HG03520 (cell line): ENCODE data around the gene CCNJ.

Experiments
- ATAC-seq: cut with Tn5 transposase; IDR thresholded peaks from one replicate; pipeline ENCODE4 v1.9.1; 2021; ENCODE audit warnings: mild to moderate bottlenecking, moderate library complexity; ENCODE audit not compliant: unreplicated experiment

Gene CCNJ

GRCh38 chr10:96056787-96057186, 13.4 kb downstream of the CCNJ start:
- ATAC-seq, result no peak

- ATAC-seq, result no peak
These were observed 17.8 kb downstream of the CCNJ start for GRCh38 chr10:96061232-96061631.

GRCh38 chr10:96072674-96073073, 29.3 kb downstream of the CCNJ start:
- no peak for ATAC-seq

DNA sequence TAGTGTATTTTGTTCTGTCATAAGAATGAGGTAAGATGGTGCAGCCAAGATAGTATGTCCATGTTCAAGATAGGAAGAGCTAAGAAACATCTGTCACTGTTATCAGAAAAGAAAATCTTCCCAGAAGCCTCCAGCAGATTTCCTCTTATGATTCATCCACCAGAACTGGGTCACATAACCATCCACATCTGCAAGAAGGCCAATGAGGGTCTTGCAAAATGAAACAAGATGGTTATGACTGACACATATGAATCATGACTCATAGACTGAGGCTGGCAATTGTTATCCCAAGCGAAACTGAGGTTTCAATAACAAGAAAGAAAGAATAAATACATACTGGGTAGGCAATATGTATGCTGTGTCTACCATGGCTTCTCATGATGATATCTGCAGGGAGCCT, 30.3 kb downstream of the CCNJ start:
- ATAC-seq, result no peak

DNA sequence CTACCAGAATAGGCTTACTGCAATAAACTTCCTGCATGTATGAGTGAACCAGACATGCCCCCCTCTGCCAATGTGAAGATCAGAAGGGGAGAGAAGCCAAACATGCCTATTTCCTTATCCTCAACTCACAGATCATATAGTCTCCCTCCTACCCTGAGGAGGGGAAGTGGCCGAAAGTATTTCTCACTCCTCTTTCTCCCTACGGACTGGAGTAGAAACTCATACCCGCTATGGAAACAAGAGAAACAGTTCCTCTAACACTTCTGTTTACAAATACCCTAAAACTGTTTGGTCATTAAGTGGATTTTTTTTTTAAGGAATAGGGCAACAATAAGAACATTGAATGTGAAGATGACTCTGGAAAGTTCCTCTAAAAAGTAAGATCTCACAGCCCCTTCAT, 31.4 kb downstream of the CCNJ start:
- no peak for ATAC-seq

DNA sequence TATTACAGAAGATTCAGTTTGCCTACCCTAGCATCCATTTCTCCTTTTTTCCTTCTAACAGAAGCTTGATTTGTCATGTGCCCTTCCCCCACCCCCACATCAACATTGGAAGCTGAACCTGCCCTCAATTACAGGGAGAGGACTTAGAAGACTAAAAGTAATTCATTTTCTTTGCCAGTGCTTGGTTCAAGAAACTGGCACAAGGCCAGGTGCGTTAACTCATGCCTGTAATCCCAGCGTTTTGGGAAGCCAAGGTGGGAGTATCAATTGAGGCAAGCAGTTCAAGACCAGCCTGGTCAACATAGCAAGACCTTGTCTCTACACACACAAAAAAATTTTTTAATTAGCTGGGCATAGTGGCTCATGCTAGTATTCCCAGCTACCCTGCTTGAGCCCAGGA, 32.6 kb downstream of the CCNJ start:
- no peak for ATAC-seq

- ATAC-seq, result no peak
These were observed 33.8 kb downstream of the CCNJ start for GRCh38 chr10:96077156-96077555.

- ATAC-seq, result no peak
These were observed 38.8 kb downstream of the CCNJ start for GRCh38 chr10:96082153-96082552.

GRCh38 chr10:96082748-96083147, 39.4 kb downstream of the CCNJ start:
- ATAC-seq, result no peak

DNA sequence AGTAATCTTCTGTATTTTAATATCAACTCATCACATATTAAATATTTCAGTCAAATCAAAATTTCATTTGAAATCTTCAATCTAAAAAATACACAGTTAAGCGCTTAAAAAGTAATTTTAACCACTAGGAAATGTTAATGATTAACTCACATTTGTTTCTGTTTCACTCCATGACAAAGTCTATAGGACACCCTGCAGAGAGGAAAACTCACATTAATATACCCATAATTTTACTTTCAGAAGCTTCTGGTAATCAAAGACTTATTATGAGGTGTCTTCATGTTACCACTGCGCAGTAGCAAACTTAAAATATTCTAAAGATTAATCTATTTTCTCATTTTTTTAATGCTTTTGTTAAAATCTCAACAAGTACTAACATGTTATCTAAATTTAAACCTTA, 45.7 kb downstream of the CCNJ start:
- ATAC-seq, result no peak

DNA sequence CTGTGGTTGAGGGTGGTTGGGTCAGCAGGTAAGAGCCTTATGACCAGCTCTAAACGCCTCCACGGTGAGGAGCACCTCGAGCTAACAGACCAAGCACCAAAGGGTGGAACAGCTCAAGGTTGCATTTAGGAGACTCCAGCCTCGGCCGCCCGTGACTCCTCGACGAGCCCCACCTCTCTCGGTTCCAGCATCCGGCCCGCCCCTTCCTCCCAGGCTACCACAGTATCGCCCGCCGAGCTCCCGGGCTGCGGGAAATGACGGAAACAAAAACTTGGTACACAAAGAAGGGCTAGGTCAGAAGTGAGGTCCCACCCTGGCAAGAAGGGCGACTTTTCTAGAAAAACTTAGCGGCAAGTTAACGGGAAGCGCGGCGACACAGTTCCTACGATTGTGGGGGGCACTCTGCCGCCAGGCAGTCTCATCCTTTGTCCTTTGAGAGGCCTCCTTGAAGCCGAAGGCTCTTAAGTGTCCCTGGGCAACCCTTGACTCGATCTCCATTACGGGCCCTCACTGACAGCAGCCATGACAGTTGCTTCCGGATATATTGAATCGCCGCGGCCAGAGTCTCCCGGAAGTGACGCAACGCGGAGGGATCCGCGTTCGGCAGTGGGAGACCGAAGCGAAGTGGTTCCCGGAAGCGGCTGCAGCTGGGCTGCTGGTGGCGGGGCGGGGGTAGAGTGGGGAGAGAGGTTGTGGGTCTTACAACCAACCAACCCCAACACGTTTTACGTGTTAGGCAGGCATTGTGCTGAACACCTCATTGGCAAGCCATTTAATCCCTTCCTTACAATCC, 46.5 kb downstream of the CCNJ start:
- peak; percentile 83 for ATAC-seq

- ATAC-seq, result no peak
These were observed 47.0 kb downstream of the CCNJ start for GRCh38 chr10:96090463-96090800.

GRCh38 chr10:96092999-96093767, 49.8 kb downstream of the CCNJ start:
- no peak for ATAC-seq

DNA sequence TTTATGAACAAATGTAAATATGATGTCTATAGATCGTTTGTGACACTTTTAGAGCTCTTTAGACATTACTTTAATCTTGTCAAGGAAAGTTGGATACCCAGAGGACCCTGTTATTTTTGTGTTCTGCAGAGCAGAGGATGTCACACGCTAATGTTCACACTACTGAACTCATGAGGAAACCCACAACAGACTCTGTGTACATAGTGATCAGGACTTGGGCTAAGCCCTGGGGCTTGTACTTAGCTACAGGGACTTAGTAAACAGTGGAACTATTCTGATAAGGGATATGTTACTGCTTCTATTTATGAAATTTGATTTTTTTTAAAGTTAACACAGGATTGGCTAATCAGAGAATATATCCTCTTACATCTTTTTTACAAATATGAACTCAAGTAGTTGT, 50.6 kb downstream of the CCNJ start:
- no peak for ATAC-seq

- no peak for ATAC-seq
These were observed 53.6 kb downstream of the CCNJ start for GRCh38 chr10:96096958-96097357.

- no peak for ATAC-seq
These were observed 54.5 kb downstream of the CCNJ start for GRCh38 chr10:96097865-96098264.

GRCh38 chr10:96107623-96108038, 64.2 kb downstream of the CCNJ start:
- no peak for ATAC-seq
